ENCODE results near the gene SDK2.

Gene SDK2

GRCh38 chr17:73356561-73357170, 287.6 kb downstream of the SDK2 start:
- no peak for DNase-seq

- DNase-seq: no peak
These were observed 289.6 kb downstream of the SDK2 start for GRCh38 chr17:73354423-73355284.

GRCh38 chr17:73352261-73352660, 292.0 kb downstream of the SDK2 start:
- DNase-seq: no peak

GRCh38 chr17:73351764-73352163, 292.5 kb downstream of the SDK2 start:
- no peak for DNase-seq

DNA sequence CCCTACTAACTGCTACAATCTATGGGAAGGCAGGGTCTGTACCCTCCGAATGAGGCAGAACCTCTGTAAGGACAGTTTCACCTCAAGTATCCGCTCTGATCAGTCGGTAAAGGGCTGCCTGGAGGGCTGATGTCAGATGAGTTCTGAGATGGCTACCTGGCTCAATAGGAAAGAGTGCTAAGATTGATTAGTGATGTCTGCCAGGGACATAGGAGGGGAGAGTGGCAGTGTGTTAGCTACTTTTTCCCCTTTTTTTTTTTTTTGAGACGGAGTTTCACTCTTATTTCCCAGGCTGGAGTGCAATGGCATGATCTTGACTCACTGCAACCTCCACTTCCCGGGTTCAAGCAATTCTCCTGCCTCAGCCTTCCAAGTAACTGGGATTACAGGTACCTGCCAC, 293.4 kb downstream of the SDK2 start:
- DNase-seq: no peak

DNA sequence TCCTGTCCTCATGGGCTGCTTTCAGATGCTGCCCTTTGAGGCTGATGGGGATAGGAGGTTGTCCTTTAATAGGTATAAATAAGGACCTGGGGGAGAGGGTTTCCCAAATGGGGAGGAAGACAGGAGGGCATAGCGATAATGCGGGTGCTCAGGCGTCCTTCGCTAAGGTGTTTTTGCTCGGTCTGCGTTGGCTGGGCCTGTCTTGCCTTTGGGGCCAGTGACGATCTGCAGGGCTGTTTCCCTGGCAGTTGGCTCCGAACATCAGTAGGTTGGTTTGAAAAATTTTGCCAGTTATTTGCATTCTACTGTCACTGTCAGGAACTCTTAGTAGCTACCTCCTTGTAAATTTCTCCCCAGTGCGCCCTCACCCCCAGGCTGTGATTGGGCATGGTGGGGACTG, 294.6 kb downstream of the SDK2 start:
- DNase-seq: no peak

DNA sequence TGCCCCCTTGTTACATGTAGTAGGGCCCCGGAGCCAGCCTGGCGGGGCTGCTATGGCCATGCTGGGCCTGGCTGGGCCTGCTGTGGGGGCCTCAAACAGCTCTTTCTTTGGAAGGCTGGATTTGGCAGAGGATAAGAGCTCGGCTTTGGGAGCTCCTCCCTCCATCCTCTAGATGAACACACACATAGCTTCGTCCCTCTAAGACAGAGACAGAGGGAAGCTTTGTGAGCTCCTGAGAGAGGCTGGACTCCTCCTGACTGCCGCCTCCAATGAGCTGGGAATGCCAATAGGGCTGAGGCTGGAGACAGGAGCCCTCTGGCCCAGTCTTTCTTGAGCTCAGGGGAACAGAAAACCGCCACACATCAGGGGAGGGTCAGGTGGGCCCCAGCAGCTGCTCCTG, 295.1 kb downstream of the SDK2 start:
- no peak for DNase-seq

GRCh38 chr17:73348829-73349095, 295.5 kb downstream of the SDK2 start:
- no peak for DNase-seq

GRCh38 chr17:73348018-73348828, 296.0 kb downstream of the SDK2 start:
- no peak for DNase-seq

DNA sequence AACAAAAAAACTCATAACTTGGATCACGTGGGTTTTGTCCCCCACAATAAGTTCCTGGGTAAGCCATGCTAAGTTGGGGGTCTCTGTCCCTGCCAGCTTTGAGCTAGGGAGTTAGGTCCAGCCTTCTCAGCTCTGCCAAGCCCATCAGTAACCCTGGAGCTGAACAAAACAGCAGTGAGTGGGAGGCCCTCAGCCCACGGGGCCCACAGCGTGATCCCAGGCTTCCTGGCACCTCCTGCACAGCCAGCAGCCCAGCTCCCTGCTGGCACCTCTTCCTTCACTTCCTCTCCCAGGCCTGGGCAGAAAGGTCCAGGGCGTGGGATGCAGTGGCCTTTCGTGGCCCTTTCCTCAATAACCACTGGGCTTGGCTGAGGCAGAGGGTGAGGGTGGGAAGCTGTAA, 296.9 kb downstream of the SDK2 start:
- DNase-seq: no peak

- DNase-seq: no peak
These were observed 297.6 kb downstream of the SDK2 start for GRCh38 chr17:73346501-73347162.

GRCh38 chr17:73343739-73344454, 300.3 kb downstream of the SDK2 start:
- no peak for DNase-seq

- no peak for DNase-seq
These were observed 301.0 kb downstream of the SDK2 start for GRCh38 chr17:73343168-73343634.

GRCh38 chr17:73342541-73343167, 301.6 kb downstream of the SDK2 start:
- DNase-seq: no peak

DNA sequence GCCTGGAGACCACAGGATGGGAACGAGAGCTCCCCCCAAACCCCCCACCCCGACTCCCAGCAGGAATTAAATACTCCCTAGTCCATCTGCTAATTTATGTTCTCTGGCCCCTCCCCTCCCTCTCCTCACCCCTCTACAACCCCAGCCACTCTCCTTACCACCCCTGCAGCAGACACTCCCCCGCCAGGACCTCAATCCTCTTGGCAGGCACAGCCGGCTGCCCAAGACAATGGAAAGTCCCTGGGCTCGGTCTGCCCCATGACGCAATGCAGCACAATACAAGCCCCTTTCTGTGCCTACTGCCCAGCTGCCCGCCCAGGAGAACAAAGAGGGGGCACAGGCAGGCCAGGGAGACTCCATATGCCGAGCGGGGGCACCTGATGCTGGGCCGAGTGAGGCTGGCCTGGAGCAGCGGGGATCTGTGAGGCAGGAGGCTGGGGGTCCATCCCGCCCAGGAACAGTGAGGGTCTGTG, 302.2 kb downstream of the SDK2 start:
- DNase-seq: no peak

GRCh38 chr17:73341350-73342049, 302.7 kb downstream of the SDK2 start:
- DNase-seq: no peak

GRCh38 chr17:73340093-73340596, 304.1 kb downstream of the SDK2 start:
- DNase-seq: peak; percentile 5

- no peak for DNase-seq
These were observed 305.6 kb downstream of the SDK2 start for GRCh38 chr17:73338566-73339197.

DNA sequence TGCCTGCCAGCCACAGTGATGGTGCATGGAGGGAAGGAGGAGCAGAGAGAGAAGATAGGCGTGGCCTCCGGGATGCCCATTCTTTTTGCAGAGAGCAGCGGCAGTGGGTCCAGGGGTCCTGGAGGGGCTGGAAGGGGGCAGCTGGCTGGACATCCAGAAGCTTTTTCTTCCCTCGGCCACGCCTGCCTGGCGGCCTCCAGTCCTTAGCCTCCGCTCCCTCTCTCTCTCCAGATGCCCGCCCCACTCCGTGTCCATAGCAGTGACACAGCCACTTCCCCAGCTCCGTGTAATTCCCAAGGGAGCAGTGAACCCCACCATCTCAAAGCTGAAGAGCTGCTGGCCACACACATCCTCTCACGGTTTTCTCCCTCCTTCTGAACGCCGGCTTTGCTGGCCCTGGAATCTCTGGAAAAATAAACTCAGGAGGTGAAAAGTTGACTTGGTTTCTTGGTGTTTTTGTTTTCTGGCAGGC, 306.2 kb downstream of the SDK2 start:
- no peak for DNase-seq

GRCh38 chr17:73337330-73337710, 306.9 kb downstream of the SDK2 start:
- no peak for DNase-seq

Measured in CD4-positive, alpha-beta T cell treated with Interleukin-4 for 4 hours (primary cell).